Raji (cell line): Measurements from ENCODE around the gene BCAS3.

Source experiments
- POLR2A ChIP-seq: IDR thresholded peaks from 2 replicates; pipeline ENCODE4 v1.6.1; 2011; ENCODE audit warnings: low read depth, low read length, control low read depth; ENCODE audit not compliant: insufficient read depth

BCAS3 gene

GRCh38 chr17:60720763-60721531 lies 43.3 kb downstream of the BCAS3 start:
- no peak for TF ChIP-seq POLR2A

DNA sequence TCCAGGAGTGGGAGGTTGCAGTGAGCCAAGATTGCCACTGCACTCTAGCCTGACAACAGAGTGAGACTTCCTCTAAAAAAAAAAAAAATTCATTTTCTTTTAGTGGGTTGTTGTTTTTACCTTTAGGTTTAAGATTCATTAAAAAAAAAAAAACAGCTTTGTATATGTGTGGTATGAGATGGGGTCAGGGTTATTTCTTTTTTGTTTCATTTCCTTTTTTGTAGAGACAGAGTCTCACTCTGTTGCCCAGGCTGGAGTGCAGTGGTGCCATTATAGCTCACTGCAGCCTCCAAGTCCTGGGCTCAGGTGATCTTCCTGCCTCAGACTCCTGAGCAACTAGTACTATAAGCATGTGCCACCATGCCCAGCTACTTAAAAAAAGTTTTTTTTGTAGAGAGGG lies 47.0 kb downstream of the BCAS3 start:
- no peak for TF ChIP-seq POLR2A

DNA sequence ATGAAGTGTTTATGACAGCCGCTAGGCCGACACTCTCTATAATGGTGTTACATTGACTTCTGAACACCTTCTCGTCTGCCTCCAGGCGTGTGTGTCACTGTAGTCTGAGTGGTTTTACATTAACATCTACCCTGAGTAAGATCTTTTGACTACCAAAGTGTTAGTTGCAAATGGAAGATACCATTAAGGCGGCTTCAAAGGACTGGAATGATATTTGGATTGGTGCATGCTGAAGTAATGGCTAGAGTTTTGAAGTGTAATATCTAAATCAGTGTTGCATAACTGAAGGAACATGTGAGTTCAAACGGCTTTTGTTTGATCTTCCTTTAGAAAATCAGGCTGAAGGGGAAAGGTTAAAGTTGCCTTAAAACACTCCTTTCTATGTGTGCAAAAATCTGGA lies 52.2 kb downstream of the BCAS3 start:
- TF ChIP-seq POLR2A: no peak

- TF ChIP-seq POLR2A: no peak
These were observed 52.6 kb downstream of the BCAS3 start for GRCh38 chr17:60730273-60730672.

DNA sequence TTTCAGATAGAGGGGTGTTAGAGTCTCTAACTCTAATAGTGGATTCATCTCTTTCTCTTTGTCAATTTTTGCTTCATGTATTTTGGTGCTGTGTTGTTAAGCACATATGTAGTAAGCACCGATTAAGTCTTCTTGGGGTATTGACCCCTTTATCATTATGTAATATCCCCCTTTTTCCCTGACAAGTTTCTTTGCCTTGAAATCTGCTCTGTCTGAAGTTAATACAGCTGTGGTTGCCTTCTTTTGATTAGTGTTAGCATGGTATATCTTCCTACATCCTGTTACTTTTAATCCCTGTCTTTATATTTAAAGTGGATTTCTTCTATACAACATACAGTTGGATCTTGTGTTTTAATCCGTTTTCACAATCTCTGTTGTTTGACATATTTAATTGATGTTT lies 60.6 kb downstream of the BCAS3 start:
- no peak for TF ChIP-seq POLR2A

DNA sequence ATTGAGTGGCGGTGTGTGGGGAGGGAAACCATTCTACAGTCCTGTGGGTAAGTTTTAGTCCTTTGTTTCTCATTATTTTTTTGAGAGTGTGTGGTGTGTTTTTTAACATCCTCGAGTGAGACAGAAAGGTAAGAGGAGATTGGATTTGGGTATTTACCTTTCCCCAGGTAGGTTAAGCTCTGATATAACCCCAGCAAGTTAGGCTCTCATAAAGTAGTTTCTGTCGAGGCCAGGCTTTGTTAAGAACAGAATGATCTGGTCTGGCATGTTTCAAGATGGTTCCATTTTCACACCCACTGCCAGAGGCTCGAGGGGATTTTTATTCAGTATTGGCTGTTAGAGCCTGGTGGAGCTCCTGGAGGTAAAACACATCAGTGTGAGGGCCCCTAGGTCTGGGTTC lies 62.9 kb downstream of the BCAS3 start:
- TF ChIP-seq POLR2A: no peak

- no peak for TF ChIP-seq POLR2A
These were observed 63.4 kb downstream of the BCAS3 start for GRCh38 chr17:60741031-60741430.

- TF ChIP-seq POLR2A: no peak
These were observed 65.6 kb downstream of the BCAS3 start for GRCh38 chr17:60743282-60743681.

DNA sequence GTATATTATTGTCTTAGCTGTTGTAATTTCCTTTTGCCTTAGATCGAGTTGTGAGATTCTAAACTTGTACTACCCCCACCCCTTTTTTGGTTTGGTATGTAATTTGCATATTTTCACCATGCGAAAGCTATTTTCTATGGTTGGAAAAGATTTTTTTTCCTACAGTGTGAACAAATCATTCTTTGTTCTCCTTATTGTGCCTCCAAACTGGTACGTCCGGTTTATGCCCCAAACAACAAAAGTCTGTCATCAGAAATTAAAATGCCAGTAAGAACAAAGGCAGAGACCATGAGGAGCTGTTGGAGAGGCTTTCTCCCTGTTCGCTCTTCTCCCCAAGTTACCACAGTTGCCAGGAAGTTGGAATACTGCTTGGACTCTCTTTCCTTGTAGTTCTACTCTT lies 66.1 kb downstream of the BCAS3 start:
- TF ChIP-seq POLR2A: no peak

GRCh38 chr17:60744355-60744966 lies 66.8 kb downstream of the BCAS3 start:
- no peak for TF ChIP-seq POLR2A

DNA sequence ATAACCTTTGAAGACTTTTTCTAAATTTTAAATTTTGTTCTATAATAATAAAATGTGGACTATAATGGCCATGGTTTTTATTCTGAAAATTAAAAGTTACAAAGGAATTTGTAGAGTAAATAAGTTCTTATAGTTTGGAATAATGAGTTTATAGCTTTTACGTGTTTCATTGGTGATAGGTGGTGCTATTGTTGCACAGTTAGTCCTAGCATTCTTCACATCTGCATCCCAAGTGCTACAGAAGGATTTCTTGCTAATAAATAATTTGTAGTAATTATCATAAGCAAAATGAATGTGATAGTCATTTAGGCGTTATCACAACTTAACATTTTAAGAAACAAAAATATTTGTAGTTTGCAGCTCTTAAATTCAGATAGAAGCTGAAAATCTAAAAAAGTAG lies 67.9 kb downstream of the BCAS3 start:
- no peak for TF ChIP-seq POLR2A

DNA sequence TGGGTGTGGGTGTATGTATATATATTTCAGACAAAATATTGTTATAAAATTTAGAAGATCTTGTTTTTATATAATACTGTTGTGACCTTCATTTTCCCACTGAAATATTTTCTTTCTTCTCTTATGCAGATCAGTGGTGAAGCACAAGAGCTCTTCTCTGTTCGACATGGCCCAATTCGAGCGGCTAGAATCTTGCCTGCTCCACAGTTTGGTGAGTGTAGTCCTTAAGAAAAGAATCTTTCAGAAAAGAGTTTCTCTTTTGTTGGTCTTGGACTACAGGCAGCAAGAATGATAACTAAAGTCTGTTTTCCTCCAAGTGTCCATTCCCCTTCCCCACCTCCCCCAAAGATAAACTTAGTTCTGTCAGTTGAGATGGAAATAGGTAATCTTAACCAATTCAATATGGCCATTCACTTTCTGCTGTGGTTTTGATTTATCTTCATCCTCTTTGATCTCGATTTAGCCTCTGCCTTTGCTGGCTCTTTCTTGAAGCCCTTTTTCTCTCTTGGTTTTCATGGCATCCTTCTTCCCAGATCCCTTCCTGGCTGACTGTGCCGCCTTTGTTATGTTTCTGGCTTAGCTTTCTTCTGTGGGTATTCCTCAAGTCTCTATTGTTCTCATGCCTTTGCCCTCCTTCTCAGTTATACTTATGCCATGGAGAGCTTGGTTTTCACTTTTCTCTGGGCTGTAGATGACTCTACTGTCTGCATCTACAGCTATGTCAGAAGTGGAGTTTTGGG lies 69.6 kb downstream of the BCAS3 start:
- no peak for TF ChIP-seq POLR2A

DNA sequence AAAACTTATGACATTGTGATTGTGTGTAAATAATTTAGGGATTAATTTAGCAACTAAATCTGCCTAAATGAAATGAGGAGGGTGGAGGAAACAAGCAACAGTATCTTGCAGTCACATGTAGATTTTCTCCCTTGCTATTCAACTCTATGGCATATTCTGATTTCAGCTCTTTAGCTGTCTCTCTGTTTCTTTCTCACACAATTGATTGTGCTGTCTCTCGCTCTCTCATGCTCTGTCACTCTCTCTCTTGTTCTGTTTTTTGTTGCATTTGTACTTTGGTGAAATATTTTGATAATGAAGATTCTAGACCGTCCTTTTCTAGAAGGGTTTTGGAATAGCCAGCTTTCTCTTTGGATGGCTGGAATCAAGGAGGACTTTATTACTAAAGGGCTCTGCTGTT lies 70.6 kb downstream of the BCAS3 start:
- no peak for TF ChIP-seq POLR2A

DNA sequence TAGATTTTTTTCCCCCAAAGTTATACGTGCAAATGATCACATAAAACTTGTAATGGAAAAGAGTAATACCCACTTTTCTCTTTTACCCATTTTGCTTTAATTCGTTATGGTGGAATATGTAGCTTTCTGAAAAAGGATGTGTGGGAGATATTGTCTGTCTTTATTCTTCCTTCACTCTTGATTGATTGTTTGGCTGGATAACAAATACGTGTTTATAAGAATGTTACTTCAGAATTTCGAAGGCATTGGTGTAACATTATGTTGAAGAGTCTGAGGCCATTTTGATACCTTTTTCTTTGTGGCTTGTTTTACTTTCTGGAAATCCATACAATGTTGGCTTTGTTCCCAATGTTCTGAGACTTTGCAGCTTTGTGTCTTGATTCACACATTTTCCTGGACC lies 71.4 kb downstream of the BCAS3 start:
- TF ChIP-seq POLR2A: no peak

- no peak for TF ChIP-seq POLR2A
These were observed 72.1 kb downstream of the BCAS3 start for GRCh38 chr17:60749708-60750107.

DNA sequence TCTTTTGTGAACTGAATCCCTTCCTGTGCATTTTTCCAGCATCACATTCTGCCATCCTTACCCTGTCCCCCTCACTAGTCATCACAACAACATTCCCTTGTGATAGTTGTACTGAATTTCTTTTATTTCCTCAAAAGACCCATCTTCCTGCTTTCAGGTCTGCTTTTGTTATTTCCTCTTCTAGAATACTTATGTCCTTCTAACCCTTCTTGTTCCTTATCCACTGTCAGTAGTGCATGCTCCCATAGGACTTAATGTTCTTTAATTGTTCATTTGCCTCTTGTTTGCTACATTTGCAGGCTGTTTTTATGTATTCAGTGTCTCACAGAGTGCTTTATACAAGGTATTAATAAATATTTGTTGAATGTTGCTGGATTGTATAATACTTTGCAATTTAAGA lies 73.0 kb downstream of the BCAS3 start:
- no peak for TF ChIP-seq POLR2A
